Ovary (tissue), 9 donors: ENCODE results near the gene SOD2. TPM values are rescaled to one million over a fixed set of nuclear protein-coding genes. Genes with fewer than 3 reads are reported as not detected.

Experiments used
- DNase-seq, 5 donors: peaks; one replicate each; pipeline ENCODE4 v3.0.0-alpha.2; 2019 to 2020
- H3K27ac ChIP-seq, 2 donors: fragments of 200-600 bp; one replicate each; pipeline versions ENCODE4 v1.5.1 to v1.8.0; 2019 to 2022
- H3K27me3 ChIP-seq: fragments of 200-600 bp; one replicate; pipeline ENCODE4 v1.8.0; 2022
- H3K36me3 ChIP-seq: fragments of 200-600 bp; sonication (generic); one replicate; pipeline ENCODE4 v1.5.1; 2019
- H3K4me1 ChIP-seq: one replicate; pipeline ENCODE4 v1.8.1; 2013; ENCODE audit warnings: mild to moderate bottlenecking, moderate library complexity; ENCODE audit not compliant: insufficient read depth
- H3K4me3 ChIP-seq: fragments of 200-600 bp; sonication (generic); one replicate; pipeline ENCODE4 v1.5.1; 2017
- H3K9me3 ChIP-seq, 2 donors: fragments of 200-600 bp in 1 of 2; sonication (generic) in 1 of 2; one replicate each; pipeline versions ENCODE4 v1.5.1 to v1.8.1; 2013 to 2019; ENCODE audit warnings: mild to moderate bottlenecking in 1 of 2, moderate library complexity in 1 of 2
- EP300 ChIP-seq: sonication (generic); formaldehyde crosslinking; IDR thresholded peaks from one replicate; pipeline ENCODE4 v1.6.1; 2017; ENCODE audit warnings: antibody characterized with exemption
- POLR2A ChIP-seq: fragments of 450-650 bp; IDR thresholded peaks from one replicate; pipeline ENCODE4 v1.6.1; 2017; ENCODE audit warnings: antibody characterized with exemption, mild to moderate bottlenecking, moderate library complexity
- WGBS, 3 donors: extraction: QIAGEN DNeasy Blood & Tissue Kit in 1 of 3; methylation state at CpG; one replicate each; pipeline versions ENCODE4 v1.1.5 to v1.1.7; 2013 to 2017; 5-methylcytosine and 5-hydroxymethylcytosine counted together
- intact Hi-C, 4 donors: fragments of 100-400 bp; cut with DNase I; formaldehyde crosslinking; loops; one replicate each; pipeline versions ENCODE4 v1.11.0 to v1.15.1; 2022 to 2023
- polyA plus RNA-seq, 2 donors: library from polyadenylated mRNA; stranded (reverse); fragments of 200-250 nt in 1 of 2; fragments of 350-450 nt in 1 of 2; fragmentation: Illumina TruSeq in 1 of 2; extraction: RNeasy Lipid Tissue Mini Kit (QIAGEN cat#74804) in 1 of 2; gene quantifications; one replicate each; pipeline ENCODE4 v1.2.3, GENCODE V29; 2013 to 2014
- small RNA-seq: library from RNA; depleted of rRNA; stranded (forward); fragments of <200 nt; gene quantifications from one replicate; pipeline ENCODE3, GENCODE V24; 2016
- total RNA-seq, 7 donors: library from RNA; depleted of rRNA in 2 of 7; stranded (reverse); fragments of >200 nt in 2 of 7; fragmentation: NEBNext Ultra II Directional in 3 of 7; extraction: Animal tissue kit (Norgen Biotek cat#: 25700) in 3 of 7; gene quantifications; one replicate each; pipeline versions ENCODE4 v1.1.0 to v1.2.4, GENCODE V29; 2016 to 2023
- TF ChIP-seq, protein P1 (sequence below), 3 donors: fragments of 450-650 bp in 2 of 3; fragments of 200-600 bp in 1 of 3; IDR thresholded peaks; one replicate each; pipeline versions ENCODE4 v1.5.1 to v1.8.0; 2016 to 2022; ENCODE audit warnings: antibody characterized with exemption in 3 of 3, mild to moderate bottlenecking in 1 of 3
- donor health status: DM: no; HTN: no; CAD: no; lungs with moderate emphysema.
- donor health status: DM: no; HTN: no; CAD: no.
- donor health status: Bipolar disorder and iron deficiency.
- donor health status: DM: yes; HTN: yes; CAD: no.
- donor health status: DM: no; HTN: no; CAD: no.
- donor health status: DM: yes; HTN: yes; CAD: no.

Gene SOD2
- total and polyA plus RNA-seq, 9 donors: 130 to 580 (median 190) TPM

DNA sequence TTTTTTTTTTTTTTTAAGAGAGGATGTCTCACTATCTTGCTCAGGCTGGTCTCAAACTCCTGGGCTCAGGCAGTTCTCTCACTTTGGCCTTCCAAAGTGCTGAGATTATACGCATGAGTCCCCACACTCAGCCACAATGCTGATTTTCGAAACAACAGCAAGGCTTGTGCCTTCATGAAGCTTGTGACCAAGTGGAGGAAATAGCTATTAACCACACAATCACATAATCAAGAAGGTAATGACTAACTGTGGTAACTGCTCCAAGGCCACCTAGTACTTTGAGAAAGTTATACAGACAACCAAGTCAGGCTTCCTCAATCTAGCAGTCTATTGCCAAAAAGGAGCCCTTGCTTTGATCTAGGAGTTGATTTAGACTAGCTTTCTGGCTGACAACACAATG is 46.3 kb downstream of the SOD2 start:
- no peak overlapping the region for H3K4me3 ChIP-seq
- no peaks in the 10 kb centered on the region for H3K4me1 ChIP-seq
- no peaks in the 10 kb centered on the region for H3K9me3 ChIP-seq
- H3K27ac ChIP-seq: no peak overlapping the region
- no peak for TF ChIP-seq POLR2A
- TF ChIP-seq, protein P1, sequence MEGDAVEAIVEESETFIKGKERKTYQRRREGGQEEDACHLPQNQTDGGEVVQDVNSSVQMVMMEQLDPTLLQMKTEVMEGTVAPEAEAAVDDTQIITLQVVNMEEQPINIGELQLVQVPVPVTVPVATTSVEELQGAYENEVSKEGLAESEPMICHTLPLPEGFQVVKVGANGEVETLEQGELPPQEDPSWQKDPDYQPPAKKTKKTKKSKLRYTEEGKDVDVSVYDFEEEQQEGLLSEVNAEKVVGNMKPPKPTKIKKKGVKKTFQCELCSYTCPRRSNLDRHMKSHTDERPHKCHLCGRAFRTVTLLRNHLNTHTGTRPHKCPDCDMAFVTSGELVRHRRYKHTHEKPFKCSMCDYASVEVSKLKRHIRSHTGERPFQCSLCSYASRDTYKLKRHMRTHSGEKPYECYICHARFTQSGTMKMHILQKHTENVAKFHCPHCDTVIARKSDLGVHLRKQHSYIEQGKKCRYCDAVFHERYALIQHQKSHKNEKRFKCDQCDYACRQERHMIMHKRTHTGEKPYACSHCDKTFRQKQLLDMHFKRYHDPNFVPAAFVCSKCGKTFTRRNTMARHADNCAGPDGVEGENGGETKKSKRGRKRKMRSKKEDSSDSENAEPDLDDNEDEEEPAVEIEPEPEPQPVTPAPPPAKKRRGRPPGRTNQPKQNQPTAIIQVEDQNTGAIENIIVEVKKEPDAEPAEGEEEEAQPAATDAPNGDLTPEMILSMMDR (IDR thresholded peaks at IDR 0.05): no peak
- no peak for TF ChIP-seq EP300
- 73 to 94% (median 89%) methylated on average over 2 of the region's 2 CpGs for WGBS, 3 donors
- intact Hi-C loops: no loop called here
- no peaks in the 10 kb centered on the region for H3K27me3 ChIP-seq
- H3K36me3 ChIP-seq: no peaks in the 10 kb centered on the region
- no peak for DNase-seq

DNA sequence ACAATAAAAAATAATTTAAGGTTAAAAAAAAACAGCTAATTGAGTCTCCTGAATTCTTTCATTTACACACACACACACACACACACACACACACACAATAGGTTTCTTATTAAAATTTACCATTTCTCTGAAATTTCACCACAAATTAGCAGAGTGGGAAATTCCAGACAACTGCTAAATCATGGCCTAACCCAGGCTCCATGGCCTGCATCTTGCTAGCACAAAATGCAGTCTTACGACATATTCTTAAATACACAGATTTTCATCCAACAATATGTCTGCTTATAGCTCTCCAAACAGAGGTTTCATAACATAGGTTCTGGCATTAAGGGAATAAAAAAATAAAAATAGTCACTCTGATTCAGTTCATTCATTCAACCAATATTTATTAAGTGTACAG is 46.9 kb downstream of the SOD2 start:
- Histone ChIP-seq H3K36me3 (no peaks in the 10 kb centered on the region), H3K4me1 (no peaks in the 10 kb centered on the region), H3K9me3 (no peaks in the 10 kb centered on the region), H3K27ac (no peak overlapping the region), H3K4me3 (no peak overlapping the region), H3K27me3 (no peaks in the 10 kb centered on the region)
- WGBS, 3 donors: 92 to 97% (median 96%) methylated on average over 1 of the region's 1 CpG
- TF ChIP-seq EP300: no peak
- TF ChIP-seq, protein P1 (IDR thresholded peaks at IDR 0.05): no peak
- TF ChIP-seq POLR2A: no peak
- intact Hi-C loops: no loop called here
- DNase-seq: no peak

DNA sequence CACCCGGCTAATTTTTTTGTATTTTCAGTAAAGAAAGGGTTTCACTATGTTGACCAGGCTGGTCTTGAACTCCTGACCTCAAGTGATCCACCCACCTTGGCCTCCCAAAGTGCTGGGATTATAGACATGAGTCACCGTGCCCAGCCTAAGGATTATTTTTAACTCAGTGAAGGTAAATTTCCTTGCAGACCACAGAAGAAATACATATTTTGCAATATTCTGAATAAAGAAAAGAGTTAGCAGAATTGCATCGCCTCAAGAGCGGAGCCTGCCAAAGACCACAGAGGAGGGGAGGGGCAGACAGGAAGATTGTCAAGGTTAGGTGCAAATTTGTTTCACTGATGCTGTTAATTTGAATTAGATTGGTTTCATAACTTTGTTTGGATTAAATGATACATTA is 47.4 kb downstream of the SOD2 start:
- H3K27me3 ChIP-seq: no peaks in the 10 kb centered on the region
- no peak for DNase-seq
- no peak for TF ChIP-seq EP300
- no peak for TF ChIP-seq POLR2A
- TF ChIP-seq, protein P1 (IDR thresholded peaks at IDR 0.05): no peak
- no peak overlapping the region for H3K4me3 ChIP-seq
- intact Hi-C loops: no loop called here
- 66 to 69% (median 67%) methylated on average over 4 of the region's 4 CpGs for WGBS, 3 donors
- no peaks in the 10 kb centered on the region for H3K9me3 ChIP-seq
- H3K27ac ChIP-seq: no peak overlapping the region
- no peaks in the 10 kb centered on the region for H3K4me1 ChIP-seq
- H3K36me3 ChIP-seq: no peaks in the 10 kb centered on the region

Small RNA genes lying within 50 kb of the gene (small RNA-seq; reads per million reads assigned to genes)
- gene RNU4ATAC18P: not detected

Other genes with a start within 250 kb of the SOD2 start
- gene WTAP, start 34.3 kb upstream of the SOD2 start, total RNA-seq: 100 to 1,000 TPM in 3 of 7 donors, 10 to 100 TPM in 4; 89.1 to 117 (median 95.4) TPM
- gene WTAP, start 34.3 kb upstream of the SOD2 start, polyA plus RNA-seq: 10 to 100 TPM; 65.3 to 95.7 TPM
- 100 to 1,000 TPM in 1 of 7 donors, 10 to 100 TPM in 4, 1 to 10 TPM in 2; 7.2 to 113 (median 20.3) TPM for gene ACAT2, start 68.8 kb upstream of the SOD2 start, total RNA-seq
- gene ACAT2, start 68.8 kb upstream of the SOD2 start, polyA plus RNA-seq: 10 to 100 TPM; 15.3 to 56.6 TPM
- gene TCP1, start 96.4 kb upstream of the SOD2 start, total RNA-seq: 100 to 1,000 TPM in 6 of 7 donors, 10 to 100 TPM in 1; 83.5 to 189 (median 162) TPM
- gene TCP1, start 96.4 kb upstream of the SOD2 start, polyA plus RNA-seq: 100 to 1,000 TPM; 108 to 237 TPM
- gene MRPL18, start 97.2 kb upstream of the SOD2 start, total RNA-seq: 10 to 100 TPM; 51.0 to 98.7 (median 54.0) TPM
- 100 to 1,000 TPM in 1 of 2 donors, 10 to 100 TPM in 1; 67.9 to 112 TPM for gene MRPL18, start 97.2 kb upstream of the SOD2 start, polyA plus RNA-seq
- gene PNLDC1, start 107.0 kb upstream of the SOD2 start, total RNA-seq: under 1 TPM in 4 of 7 donors, not detected in 3; 0.20 to 0.57 (median 0.37) TPM
- 1 to 10 TPM; 1.1 to 1.2 TPM for gene PNLDC1, start 107.0 kb upstream of the SOD2 start, polyA plus RNA-seq
- gene MAS1, start 197.7 kb upstream of the SOD2 start, total RNA-seq: under 1 TPM in 6 of 7 donors, not detected in 1; 0.08 to 0.38 (median 0.10) TPM
- under 1 TPM; 0.04 to 0.32 TPM for gene MAS1, start 197.7 kb upstream of the SOD2 start, polyA plus RNA-seq